HEK293 (cell line): ENCODE measurements around the gene COBL.

ENCODE experiments used
- CTCF ChIA-PET: fragments of 350-600 bp; formaldehyde crosslinking; extraction: SDS; loops from one replicate; lab custom pipeline; 2021; ENCODE audit warnings: antibody characterized with exemption; lab: Yijun Ruan, JAX
- POLR2A ChIA-PET: fragments of 300-600 bp; formaldehyde crosslinking; extraction: SDS; loops from one replicate; lab custom pipeline; 2020; ENCODE audit warnings: antibody characterized with exemption, inconsistent platforms; lab: Yijun Ruan, JAX
- H3K27ac ChIP-seq: fragments of 200-500 bp; sonication (Bioruptor generic); 2 replicates; pipeline ENCODE4 v1.5.1; 2014; ENCODE audit warnings: low read depth, low read length, control low read depth, inconsistent platforms; ENCODE audit errors: extremely low read depth
- H3K36me3 ChIP-seq, 2 experiments: fragments of 200-500 bp in 1 of 2; sonication (Bioruptor generic) in 1 of 2; 1 replicate in 1 of 2; 2 replicates in 1 of 2; pipeline ENCODE4 v1.5.1; 2014 to 2017; ENCODE audit warnings: inconsistent platforms in 2 of 2, low read length in 2 of 2; ENCODE audit not compliant: control insufficient read depth in 2 of 2, insufficient read depth in 1 of 2
- H3K4me1 ChIP-seq: fragments of 200-500 bp; sonication (Bioruptor generic); 2 replicates; pipeline ENCODE4 v1.5.1; 2014; ENCODE audit warnings: mild to moderate bottlenecking, low read length, inconsistent platforms; ENCODE audit not compliant: control insufficient read depth, insufficient read depth
- H3K4me3 ChIP-seq: 2 replicates; pipeline ENCODE4 v1.5.1; 2011; ENCODE audit warnings: low read depth, mild to moderate bottlenecking, control low read depth, low read length, moderate library complexity
- H3K9me3 ChIP-seq: fragments of 200-500 bp; sonication (Bioruptor generic); 2 replicates; pipeline ENCODE4 v1.5.1; 2014; ENCODE audit warnings: low read depth, low read length, inconsistent platforms; ENCODE audit not compliant: control insufficient read depth, insufficient read depth
- EGR2 ChIP-seq: fragments of 450-650 bp; formaldehyde crosslinking; IDR thresholded peaks from 2 replicates; pipeline ENCODE4 v1.5.1; 2016; ENCODE audit warnings: low read depth, missing biosample characterization, missing genetic modification characterization
- KLF17 ChIP-seq: fragments of 450-650 bp; formaldehyde crosslinking; IDR thresholded peaks from 2 replicates; pipeline ENCODE4 v1.5.1; 2016; ENCODE audit warnings: missing biosample characterization, missing genetic modification characterization
- REST ChIP-seq: fragments of 450-650 bp; formaldehyde crosslinking; IDR thresholded peaks from 2 replicates; pipeline ENCODE4 v1.5.1; 2016; ENCODE audit warnings: missing biosample characterization, missing genetic modification characterization
- SALL2 ChIP-seq: fragments of 450-650 bp; formaldehyde crosslinking; IDR thresholded peaks from 2 replicates; pipeline ENCODE4 v1.5.0; 2017; ENCODE audit warnings: missing biosample characterization, mild to moderate bottlenecking, missing genetic modification characterization, borderline replicate concordance
- SCRT2 ChIP-seq: fragments of 450-650 bp; formaldehyde crosslinking; IDR thresholded peaks from 2 replicates; pipeline ENCODE4 v1.5.1; 2016; ENCODE audit warnings: missing biosample characterization, missing genetic modification characterization
- ZBTB1 ChIP-seq: fragments of 450-650 bp; formaldehyde crosslinking; IDR thresholded peaks from 2 replicates; pipeline ENCODE4 v1.5.1; 2016; ENCODE audit warnings: missing biosample characterization, missing genetic modification characterization
- ZBTB48 ChIP-seq: fragments of 450-650 bp; formaldehyde crosslinking; IDR thresholded peaks from 2 replicates; pipeline ENCODE4 v1.5.1; 2016; ENCODE audit warnings: missing biosample characterization, missing genetic modification characterization
- ZBTB49 ChIP-seq: fragments of 450-650 bp; formaldehyde crosslinking; IDR thresholded peaks from 2 replicates; pipeline ENCODE4 v1.5.1; 2016; ENCODE audit warnings: missing biosample characterization, missing genetic modification characterization, low read depth
- ZFHX2 ChIP-seq: fragments of 450-650 bp; formaldehyde crosslinking; conservative IDR thresholded peaks from 2 replicates; pipeline ENCODE4 v1.5.1; 2016; ENCODE audit warnings: missing biosample characterization, missing genetic modification characterization
- ZNF114 ChIP-seq: fragments of 450-650 bp; formaldehyde crosslinking; IDR thresholded peaks from 2 replicates; pipeline ENCODE4 v1.5.0; 2017; ENCODE audit warnings: missing biosample characterization, missing genetic modification characterization
- ZNF121 ChIP-seq: fragments of 450-650 bp; formaldehyde crosslinking; IDR thresholded peaks from 2 replicates; pipeline ENCODE4 v1.5.1; 2016; ENCODE audit warnings: missing biosample characterization, missing genetic modification characterization
- ZNF138 ChIP-seq: fragments of 450-650 bp; formaldehyde crosslinking; IDR thresholded peaks from 2 replicates; pipeline ENCODE4 v1.5.1; 2016; ENCODE audit warnings: missing biosample characterization, missing genetic modification characterization, borderline replicate concordance
- ZNF174 ChIP-seq: fragments of 450-650 bp; formaldehyde crosslinking; IDR thresholded peaks from 2 replicates; pipeline ENCODE4 v1.5.0; 2017; ENCODE audit warnings: missing biosample characterization, mild to moderate bottlenecking, missing genetic modification characterization
- ZNF18 ChIP-seq: fragments of 450-650 bp; formaldehyde crosslinking; IDR thresholded peaks from 2 replicates; pipeline ENCODE4 v1.5.1; 2016; ENCODE audit warnings: missing biosample characterization, missing genetic modification characterization
- ZNF223 ChIP-seq: fragments of 450-650 bp; formaldehyde crosslinking; IDR thresholded peaks from 2 replicates; pipeline ENCODE4 v1.5.1; 2016; ENCODE audit warnings: missing biosample characterization, missing genetic modification characterization
- ZNF239 ChIP-seq: fragments of 450-650 bp; formaldehyde crosslinking; IDR thresholded peaks from 2 replicates; pipeline ENCODE4 v1.5.1; 2016; ENCODE audit warnings: missing biosample characterization, missing genetic modification characterization
- ZNF26 ChIP-seq: fragments of 450-650 bp; formaldehyde crosslinking; IDR thresholded peaks from 2 replicates; pipeline ENCODE4 v1.5.1; 2016; ENCODE audit warnings: missing biosample characterization, missing genetic modification characterization
- ZNF354C ChIP-seq: fragments of 450-650 bp; formaldehyde crosslinking; IDR thresholded peaks from 2 replicates; pipeline ENCODE4 v1.5.1; 2016; ENCODE audit warnings: missing biosample characterization, missing genetic modification characterization, low read depth, borderline replicate concordance
- ZNF433 ChIP-seq: fragments of 450-650 bp; formaldehyde crosslinking; IDR thresholded peaks from 2 replicates; pipeline ENCODE4 v1.5.1; 2016; ENCODE audit warnings: missing biosample characterization, missing genetic modification characterization, low read depth
- ZNF585B ChIP-seq: fragments of 450-650 bp; formaldehyde crosslinking; IDR thresholded peaks from 2 replicates; pipeline ENCODE4 v1.5.1; 2016; ENCODE audit warnings: missing biosample characterization, missing genetic modification characterization
- ZSCAN30 ChIP-seq: fragments of 450-650 bp; IDR thresholded peaks from 2 replicates; pipeline ENCODE4 v1.5.1; 2018; ENCODE audit warnings: missing biosample characterization, mild to moderate bottlenecking, missing genetic modification characterization, moderate library complexity

Gene COBL

GRCh38 chr7:51328351-51328801 is 11.8 kb upstream of the COBL start:
- no peaks in the 10 kb centered on the region for H3K36me3 ChIP-seq
- POLR2A ChIA-PET, result no interaction called here
- no peaks in the 10 kb centered on the region for H3K9me3 ChIP-seq
- TF ChIP-seq ZNF138 (tag by site-specific recombination), result no peak
- TF ChIP-seq ZFHX2, result peak; percentile 99
- peak; percentile 100 for TF ChIP-seq EGR2
- TF ChIP-seq, all 188 proteins: peak for 2
- CTCF ChIA-PET, result interaction anchor here (0.6 to 1.0 kb wide), 3 partner anchors 29 to 103 kb away, joined by 3 to 4 read pairs (median 3); no protein-coding TSS in a partner anchor
- no peak overlapping the region for H3K27ac ChIP-seq
- H3K4me1 ChIP-seq, result peaks cover 3% of the 10 kb centered on the region; the same call in 1 of the 2 replicates
- H3K4me3 ChIP-seq, result no peak overlapping the region

- peaks cover 3% of the 10 kb centered on the region; the same call in 1 of the 2 replicates for H3K4me1 ChIP-seq
- no peaks in the 10 kb centered on the region for H3K9me3 ChIP-seq
- H3K36me3 ChIP-seq, result no peaks in the 10 kb centered on the region
- H3K27ac ChIP-seq, result no peak overlapping the region
- ChIA-PET POLR2A (no interaction called here), CTCF (no interaction called here)
- H3K4me3 ChIP-seq, result no peak overlapping the region
- TF ChIP-seq ZNF18 (tag by site-specific recombination), result no peak
- TF ChIP-seq ZNF121 (tag by site-specific recombination), result no peak
- no peak for TF ChIP-seq ZBTB48 (tag by site-specific recombination)
- no peak for TF ChIP-seq ZBTB49
- no peak for TF ChIP-seq ZNF585B (tag by site-specific recombination)
- no peak for TF ChIP-seq REST
- no peak for TF ChIP-seq ZNF433 (tag by site-specific recombination)
- TF ChIP-seq, all 188 proteins: peak for 0
These were observed 10.7 kb upstream of the COBL start for GRCh38 chr7:51327287-51327717.

GRCh38 chr7:51326656-51327286 is 10.2 kb upstream of the COBL start:
- no peaks in the 10 kb centered on the region for H3K36me3 ChIP-seq
- peaks cover 3% of the 10 kb centered on the region; the same call in 1 of the 2 replicates for H3K4me1 ChIP-seq
- no peaks in the 10 kb centered on the region for H3K9me3 ChIP-seq
- no peak overlapping the region for H3K27ac ChIP-seq
- ChIA-PET POLR2A (no interaction called here), CTCF (interaction anchor here (0.7 to 0.8 kb wide), 2 partner anchors 9 to 38 kb away, joined by 3 read pairs; no protein-coding TSS in a partner anchor)
- TF ChIP-seq ZNF223 (tag by site-specific recombination) (no peak), ZNF354C (tag by site-specific recombination) (no peak), ZNF239 (tag by site-specific recombination) (no peak), ZSCAN30 (tag by site-specific recombination) (no peak), KLF17 (tag by site-specific recombination) (no peak), SALL2 (tag by site-specific recombination) (no peak), ZNF26 (tag by site-specific recombination) (no peak), SCRT2 (tag by site-specific recombination) (no peak), ZBTB1 (tag by site-specific recombination) (no peak), ZNF114 (tag by site-specific recombination) (no peak), ZNF121 (tag by site-specific recombination) (no peak), ZNF174 (tag by site-specific recombination) (no peak)
- H3K4me3 ChIP-seq, result no peak overlapping the region
